Spleen (tissue), 11 donors: ENCODE measurements around the gene UBE2U. TPM values are rescaled to one million over a fixed set of nuclear protein-coding genes. Genes with fewer than 3 reads are reported as not detected.

Experiments used
- DNase-seq: peaks from one replicate; pipeline ENCODE4 v3.0.0-alpha.2; 2020
- H3K27ac ChIP-seq, 8 donors: fragments of 200-600 bp; sonication (generic) in 7 of 8; 1 replicate in 4 of 8; 2 replicates in 4 of 8; pipeline versions ENCODE4 v1.5.0 to v1.8.0; 2016 to 2021; ENCODE audit warnings: inconsistent platforms in 4 of 8, mild to moderate bottlenecking in 4 of 8, moderate library complexity in 1 of 8
- H3K27me3 ChIP-seq, 7 donors: fragments of 200-600 bp; sonication (generic) in 6 of 7; replicated peaks in 1 of 7; 1 replicate in 4 of 7; 2 replicates in 3 of 7; pipeline versions ENCODE4 v1.5.0 to v1.8.0; 2016 to 2021; ENCODE audit warnings: inconsistent platforms in 3 of 7, mild to moderate bottlenecking in 1 of 7
- H3K36me3 ChIP-seq, 6 donors: fragments of 200-600 bp; sonication (generic) in 5 of 6; 1 replicate in 4 of 6; 2 replicates in 2 of 6; pipeline versions ENCODE4 v1.5.0 to v1.8.0; 2016 to 2021; ENCODE audit warnings: inconsistent platforms in 2 of 6
- H3K4me1 ChIP-seq, 6 donors: fragments of 200-600 bp; sonication (generic) in 5 of 6; 1 replicate in 3 of 6; 2 replicates in 3 of 6; pipeline versions ENCODE4 v1.5.0 to v1.8.0; 2016 to 2021; ENCODE audit warnings: inconsistent platforms in 3 of 6
- H3K4me3 ChIP-seq, 8 donors: fragments of 200-600 bp; sonication (generic) in 7 of 8; 1 replicate in 4 of 8; 2 replicates in 4 of 8; pipeline versions ENCODE4 v1.5.0 to v1.8.0; 2016 to 2021; ENCODE audit warnings: inconsistent platforms in 4 of 8, mild to moderate bottlenecking in 4 of 8, moderate library complexity in 2 of 8
- H3K9me3 ChIP-seq, 8 donors: fragments of 200-600 bp; sonication (generic) in 7 of 8; 1 replicate in 4 of 8; 2 replicates in 4 of 8; pipeline versions ENCODE4 v1.5.0 to v1.8.0; 2016 to 2021; ENCODE audit warnings: inconsistent platforms in 4 of 8
- CTCF ChIP-seq, 11 experiments: fragments of 200-600 bp in 7 of 11; fragments of 450-650 bp in 4 of 11; sonication (generic) in 4 of 11; IDR thresholded peaks in 8 of 11; conservative IDR thresholded peaks in 3 of 11; 1 replicate in 7 of 11; 2 replicates in 4 of 11; pipeline versions ENCODE4 v1.4.0 to v1.8.0; 2016 to 2021; ENCODE audit warnings: antibody characterized with exemption in 11 of 11, inconsistent platforms in 4 of 11, mild to moderate bottlenecking in 1 of 11
- POLR2A ChIP-seq, 3 donors: fragments of 450-650 bp; IDR thresholded peaks; one replicate each; pipeline ENCODE4 v1.5.1; 2017; ENCODE audit warnings: antibody characterized with exemption in 3 of 3, mild to moderate bottlenecking in 1 of 3
- POLR2AphosphoS5 ChIP-seq, 3 donors: sonication (generic); formaldehyde crosslinking; IDR thresholded peaks; one replicate each; pipeline ENCODE4 v1.5.1; 2017; ENCODE audit warnings: antibody characterized with exemption in 3 of 3
- WGBS, 5 donors: extraction: QIAGEN DNeasy Blood & Tissue Kit in 3 of 5; methylation state at CpG; one replicate each; pipeline versions ENCODE4 v1.1.5 to v1.1.7; 2013 to 2018; 5-methylcytosine and 5-hydroxymethylcytosine counted together
- intact Hi-C: fragments of 100-400 bp; cut with DNase I; formaldehyde crosslinking; loops from one replicate; pipeline ENCODE4 v1.15.0; 2023; ENCODE audit warnings: low total_unique reads
- polyA plus RNA-seq, 3 donors: library from polyadenylated mRNA; stranded (reverse); fragments of 200-250 nt; gene quantifications; one replicate each; pipeline ENCODE4 v1.2.1, GENCODE V29; 2013
- total RNA-seq, 7 donors: library from RNA; depleted of rRNA in 3 of 7; stranded (reverse); fragments of >200 nt in 3 of 7; fragmentation: NEBNext Ultra II Directional in 4 of 7; extraction: Animal tissue kit (Norgen Biotek cat#: 25700) in 4 of 7; gene quantifications; one replicate each; pipeline versions ENCODE4 v1.1.0 to v1.2.1, GENCODE V29; 2016 to 2021
- donor health status: healthy with polysubstance abuse.
- donor health status: DM: no; HTN: no; CAD: no; lungs with moderate emphysema.
- donor health status: DM: no; HTN: no; CAD: no.
- donor health status: Bipolar disorder and iron deficiency.
- donor health status: healthy.
- donor health status: DM: no; HTN: no; CAD: no.
- donor health status: DM: yes; HTN: yes; CAD: no.

UBE2U gene
- total and polyA plus RNA-seq, 10 donors = not detected

- intact Hi-C loops = no loop called here
- peaks cover 0 to 5% (median 0%) of the 10 kb centered on the region in 8 donors for H3K9me3 ChIP-seq
- no peaks in the 10 kb centered on the region for H3K36me3 ChIP-seq
- peaks cover 0 to 12% (median 0%) of the 10 kb centered on the region in 7 donors for H3K27me3 ChIP-seq
- H3K27ac ChIP-seq = no peak overlapping the region
- 78 to 90% (median 86%) methylated on average over 1 of the region's 1 CpG for WGBS, 5 donors
- TF ChIP-seq CTCF (IDR thresholded peaks at IDR 0.05 in 8 of 11, conservative IDR thresholded peaks at IDR 0.05 in 3 of 11) (no peak), POLR2A (IDR thresholded peaks at IDR 0.05) (no peak), POLR2AphosphoS5 (IDR thresholded peaks at IDR 0.05) (no peak)
- H3K4me3 ChIP-seq = no peak overlapping the region
- no peak for DNase-seq
- H3K4me1 ChIP-seq = no peaks in the 10 kb centered on the region
Observed at GRCh38 chr1:64292399-64292798, 89.0 kb downstream of the UBE2U start.

- no peak for TF ChIP-seq POLR2AphosphoS5 (IDR thresholded peaks at IDR 0.05)
- TF ChIP-seq CTCF (IDR thresholded peaks at IDR 0.05 in 8 of 11, conservative IDR thresholded peaks at IDR 0.05 in 3 of 11) = no peak
- no peak for TF ChIP-seq POLR2A (IDR thresholded peaks at IDR 0.05)
- 75 to 100% (median 96%) methylated on average over 4 of the region's 4 CpGs for WGBS, 5 donors
- Histone ChIP-seq H3K27ac (no peak overlapping the region), H3K9me3 (peaks cover 0 to 5% (median 0%) of the 10 kb centered on the region in 8 donors), H3K4me3 (no peak overlapping the region), H3K4me1 (no peaks in the 10 kb centered on the region), H3K36me3 (no peaks in the 10 kb centered on the region), H3K27me3 (peaks cover 0 to 12% (median 0%) of the 10 kb centered on the region in 7 donors)
- DNase-seq = no peak
- intact Hi-C loops = no loop called here
Observed at GRCh38 chr1:64293820-64294219, 90.4 kb downstream of the UBE2U start.

GRCh38 chr1:64295136-64295535 lies 91.7 kb downstream of the UBE2U start:
- intact Hi-C loops = no loop called here
- H3K4me3 ChIP-seq = no peak overlapping the region
- H3K36me3 ChIP-seq = no peaks in the 10 kb centered on the region
- TF ChIP-seq POLR2A (IDR thresholded peaks at IDR 0.05) (no peak), CTCF (IDR thresholded peaks at IDR 0.05 in 8 of 11, conservative IDR thresholded peaks at IDR 0.05 in 3 of 11) (no peak), POLR2AphosphoS5 (IDR thresholded peaks at IDR 0.05) (no peak)
- H3K4me1 ChIP-seq = no peaks in the 10 kb centered on the region
- peaks cover 0 to 12% (median 0%) of the 10 kb centered on the region in 7 donors for H3K27me3 ChIP-seq
- 66 to 79% (median 72%) methylated on average over 2 of the region's 2 CpGs for WGBS, 5 donors
- H3K9me3 ChIP-seq = peaks cover 0 to 5% (median 0%) of the 10 kb centered on the region in 8 donors
- H3K27ac ChIP-seq = no peak overlapping the region
- no peak for DNase-seq

GRCh38 chr1:64295561-64295960 lies 92.1 kb downstream of the UBE2U start:
- H3K9me3 ChIP-seq = peaks cover 0 to 5% (median 0%) of the 10 kb centered on the region in 8 donors
- H3K27ac ChIP-seq = no peak overlapping the region
- intact Hi-C loops = no loop called here
- no peak overlapping the region for H3K4me3 ChIP-seq
- TF ChIP-seq CTCF (IDR thresholded peaks at IDR 0.05 in 8 of 11, conservative IDR thresholded peaks at IDR 0.05 in 3 of 11) = no peak
- no peak for TF ChIP-seq POLR2AphosphoS5 (IDR thresholded peaks at IDR 0.05)
- no peak for TF ChIP-seq POLR2A (IDR thresholded peaks at IDR 0.05)
- no peaks in the 10 kb centered on the region for H3K4me1 ChIP-seq
- peaks cover 0 to 12% (median 0%) of the 10 kb centered on the region in 7 donors for H3K27me3 ChIP-seq
- no peak for DNase-seq
- H3K36me3 ChIP-seq = no peaks in the 10 kb centered on the region
